T-helper 2 cell (primary cell): ENCODE measurements around the gene ANAPC15.
A peak's percentile ranks its signal among the peaks of the same experiment; 100 is the strongest.
"Not testable (repeated sequence)": the region's sequence is repeated elsewhere in the genome, so short reads cannot be mapped to it uniquely, and the experiment has no call there.

Experiments used
- DNase-seq, 5 experiments: peaks; one replicate each; pipeline versions ENCODE4 v3.0.0 to v3.0.0-alpha.2; 2012 to 2022
- total RNA-seq, 2 donors: gene quantifications; one replicate each; lab custom pipeline; 2026; lab: John Stamatoyannopoulos, UW

The ANAPC15 gene
- 13.7 to 20.6 reads per million in 2 donors for total RNA-seq

GRCh38 chr11:72112143-72112977 lies at the start of gene ANAPC15:
Gene ANAPC15, minus strand, starts transcription at chr11:72112695. Its CDS starts 1,419 bp downstream, at chr11:72111276.
- peak; percentile 78 to 100 (median 98) for DNase-seq

- DNase-seq, result no peak
Observed at GRCh38 chr11:72160319-72160718, 47.8 kb upstream of the ANAPC15 start.

GRCh38 chr11:72157131-72157530 lies 44.6 kb upstream of the ANAPC15 start:
- DNase-seq, result no peak

GRCh38 chr11:72155751-72156150 lies 43.3 kb upstream of the ANAPC15 start:
- DNase-seq, result no peak

GRCh38 chr11:72154816-72155215 lies 42.3 kb upstream of the ANAPC15 start:
- DNase-seq, result no peak

GRCh38 chr11:72153874-72154273 lies 41.4 kb upstream of the ANAPC15 start:
- DNase-seq, result not testable (repeated sequence)

GRCh38 chr11:72150882-72151281 lies 38.4 kb upstream of the ANAPC15 start:
- no peak for DNase-seq

- no peak for DNase-seq
Observed at GRCh38 chr11:72146625-72147024, 34.1 kb upstream of the ANAPC15 start.

GRCh38 chr11:72144807-72145565 lies 32.5 kb upstream of the ANAPC15 start:
- no peak for DNase-seq

GRCh38 chr11:72142543-72142942 lies 30.0 kb upstream of the ANAPC15 start:
- DNase-seq, result not testable (repeated sequence)

- DNase-seq, result not testable (repeated sequence)
Observed at GRCh38 chr11:72142086-72142485, 29.6 kb upstream of the ANAPC15 start.

- peak in 1 of 5 experiments; percentile 84 for DNase-seq
Observed at GRCh38 chr11:72141066-72141465, 28.6 kb upstream of the ANAPC15 start.

- DNase-seq, result no peak
Observed at GRCh38 chr11:72140661-72141060, 28.2 kb upstream of the ANAPC15 start.

GRCh38 chr11:72139500-72139899 lies 27.0 kb upstream of the ANAPC15 start:
- no peak for DNase-seq

GRCh38 chr11:72138821-72139390 lies 26.4 kb upstream of the ANAPC15 start:
- no peak for DNase-seq

GRCh38 chr11:72136684-72137262 lies 24.3 kb upstream of the ANAPC15 start:
- DNase-seq, result peak in 1 of 5 experiments; percentile 20

- DNase-seq, result no peak
Observed at GRCh38 chr11:72135891-72136683, 23.6 kb upstream of the ANAPC15 start.

GRCh38 chr11:72135473-72135872 lies 23.0 kb upstream of the ANAPC15 start, which contains the start of gene FOLR3:
Gene FOLR3, plus strand, starts transcription at chr11:72135725. Its CDS starts 228 bp downstream, at chr11:72135953.
- DNase-seq, result not testable (repeated sequence)

GRCh38 chr11:72132646-72133045 lies 20.2 kb upstream of the ANAPC15 start:
- no peak for DNase-seq

GRCh38 chr11:72129381-72129780 lies 16.9 kb upstream of the ANAPC15 start:
- DNase-seq, result no peak

- DNase-seq, result no peak
Observed at GRCh38 chr11:72127923-72128322, 15.4 kb upstream of the ANAPC15 start.

- no peak for DNase-seq
Observed at GRCh38 chr11:72125956-72126355, 13.5 kb upstream of the ANAPC15 start.
